HepG2 (cell line): ENCODE measurements around the gene GDA. TPM values are rescaled to one million over a fixed set of nuclear protein-coding genes. Genes with fewer than 3 reads are reported as not detected.

ENCODE experiments used
- ATAC-seq: fragments of 200-7000 bp; cut with Tn5 transposase; 3 replicates; pipeline ENCODE4 v1.9.1; 2020; ENCODE audit warnings: mild to moderate bottlenecking, moderate library complexity
- BruUV-seq: library from RNA; stranded (reverse); fragments of 400-500 nt; replicated peaks from 2 replicates; lab custom pipeline; 2021; lab: Mats Ljungman, UMichigan
- CTCF ChIA-PET: fragments of 300-600 bp; formaldehyde crosslinking; extraction: SDS; loops from one replicate; lab custom pipeline; 2021; ENCODE audit warnings: low total read pairs, inconsistent platforms, low intra/inter-chr PET ratio; lab: Yijun Ruan, JAX
- POLR2A ChIA-PET: fragments of 350-600 bp; sonication (Branson Sonifier 250); formaldehyde crosslinking; loops from one replicate; lab custom pipeline; 2020; ENCODE audit warnings: antibody characterized with exemption, inconsistent platforms; lab: Yijun Ruan, JAX
- DNase-seq: peaks from one replicate; pipeline ENCODE4 v3.0.0-alpha.2; 2015; ENCODE audit warnings: low spot score
- FAIRE-seq: peaks from 3 replicates; lab custom pipeline; 2011; peaks lifted over from hg19 to GRCh38; lab: Jason Lieb, UNC
- H2AFZ ChIP-seq: one replicate; pipeline ENCODE4 v1.6.1; 2011; ENCODE audit warnings: low read length, inconsistent platforms
- H3K27ac ChIP-seq: fragments of 300-600 bp; 3 replicates; pipeline ENCODE4 v1.8.0; 2011; ENCODE audit warnings: mixed run types, mild to moderate bottlenecking, mixed read lengths, low read length, inconsistent platforms; ENCODE audit not compliant: insufficient read depth; ENCODE audit errors: extremely low read length
- H3K27me3 ChIP-seq, 2 experiments: fragments of 200-600 bp in 1 of 2; 2 replicates in 1 of 2; 3 replicates in 1 of 2; pipeline versions ENCODE4 v1.6.0 to v1.8.0; 2011; ENCODE audit warnings: low read length in 2 of 2, mild to moderate bottlenecking in 2 of 2, moderate library complexity in 2 of 2, inconsistent platforms in 1 of 2; ENCODE audit not compliant: insufficient read depth in 2 of 2, control insufficient read depth in 1 of 2
- H3K36me3 ChIP-seq, 2 experiments: fragments of 200-600 bp in 1 of 2; replicated peaks in 1 of 2; 2 replicates in 1 of 2; 3 replicates in 1 of 2; pipeline versions ENCODE4 v1.5.1 to v1.8.0; 2011; ENCODE audit warnings: low read length in 2 of 2, inconsistent platforms in 1 of 2; ENCODE audit not compliant: insufficient read depth in 2 of 2, control insufficient read depth in 1 of 2
- H3K4me1 ChIP-seq: 2 replicates; pipeline ENCODE4 v1.5.1; 2012; ENCODE audit warnings: low read length, inconsistent platforms; ENCODE audit not compliant: insufficient read depth
- H3K4me2 ChIP-seq: 2 replicates; pipeline ENCODE4 v1.6.0; 2011; ENCODE audit warnings: low read depth, low read length, inconsistent platforms
- H3K4me3 ChIP-seq, 3 experiments: fragments of 200-600 bp in 1 of 3; sonication (generic), shearing (Covaris generic) in 1 of 3; replicated peaks in 1 of 3; 2 replicates each; pipeline ENCODE4 v1.5.1; 2011 to 2016; ENCODE audit warnings: low read length in 3 of 3, inconsistent platforms in 2 of 3, low read depth in 2 of 3, mild to moderate bottlenecking in 2 of 3, control low read depth in 1 of 3, mixed read lengths in 1 of 3; ENCODE audit not compliant: insufficient read depth in 1 of 3
- H3K79me2 ChIP-seq: one replicate; pipeline ENCODE4 v1.6.1; 2011; ENCODE audit warnings: low read length, inconsistent platforms; ENCODE audit not compliant: insufficient read depth
- H3K9ac ChIP-seq: 2 replicates; pipeline ENCODE4 v1.6.0; 2011; ENCODE audit warnings: mild to moderate bottlenecking, low read depth, low read length, inconsistent platforms; ENCODE audit not compliant: insufficient read depth
- H3K9me3 ChIP-seq: 2 replicates; pipeline ENCODE4 v1.5.1; 2012; ENCODE audit warnings: mild to moderate bottlenecking, low read length
- H4K20me1 ChIP-seq: 2 replicates; pipeline ENCODE4 v1.6.0; 2011; ENCODE audit warnings: inconsistent platforms, mild to moderate bottlenecking, low read length, moderate library complexity; ENCODE audit not compliant: insufficient read depth
- JDP2 ChIP-seq: sonication (generic); formaldehyde crosslinking; IDR thresholded peaks from 2 replicates; pipeline ENCODE4 v1.8.1; 2022; ENCODE audit warnings: missing genetic modification reagents, borderline replicate concordance
- TRAFD1 ChIP-seq: sonication (generic); formaldehyde crosslinking; IDR thresholded peaks from 2 replicates; pipeline ENCODE4 v1.5.1; 2020; ENCODE audit warnings: missing genetic modification reagents, mild to moderate bottlenecking, borderline replicate concordance
- USF2 ChIP-seq, 2 experiments: sonication (generic) in 1 of 2; formaldehyde crosslinking in 1 of 2; IDR thresholded peaks; 2 replicates each; pipeline versions ENCODE4 v1.5.1 to v1.6.1; 2011 to 2020; ENCODE audit warnings: borderline replicate concordance in 1 of 2, low read depth in 1 of 2, low read length in 1 of 2, mild to moderate bottlenecking in 1 of 2, missing genetic modification reagents in 1 of 2, moderate library complexity in 1 of 2
- ZNF34 ChIP-seq: sonication (generic); formaldehyde crosslinking; IDR thresholded peaks from 2 replicates; pipeline ENCODE4 v1.4.0; 2020; ENCODE audit warnings: mild to moderate bottlenecking, missing genetic modification reagents, borderline replicate concordance
- WGBS: methylation state at CpG from one replicate; pipeline ENCODE4 v1.1.6; 2017; ENCODE audit warnings: low lambda C conversion rate; 5-methylcytosine and 5-hydroxymethylcytosine counted together
- in situ Hi-C: cut with HindIII; loops from 2 replicates; pipeline ENCODE4 v1.10.0; 2017; ENCODE audit warnings: low pct_unique_long_range_greater_than_20kb; ENCODE audit not compliant: extremely low pct_ligation_motif_present
- intact Hi-C: fragments of 100-400 bp; cut with micrococcal nuclease; formaldehyde crosslinking; loops from one replicate; pipeline ENCODE4 v1.10.0; 2022; ENCODE audit not compliant: unreplicated experiment
- polyA plus RNA-seq, 8 experiments: library from polyadenylated mRNA; depleted of rRNA in 3 of 8; stranded (reverse) in 7 of 8; unstranded in 1 of 8; fragments of >200 nt; fragmentation: Illumina TruSeq in 4 of 8; extraction: Trizol in 4 of 8; gene quantifications; 2 replicates each; pipeline versions ENCODE4 v1.2.1 to v1.2.3, GENCODE V29; 2011 to 2016; ENCODE audit warnings: low read depth in 4 of 8, missing spikeins in 1 of 8, mixed read lengths in 1 of 8; ENCODE audit not compliant: insufficient read depth in 1 of 8
- total RNA-seq, 5 experiments: library from RNA; depleted of rRNA; stranded (reverse); fragments of >200 nt; fragmentation: Illumina TruSeq; extraction: Trizol; gene quantifications; 2 replicates each; pipeline ENCODE4 v1.2.3, GENCODE V29; 2016; ENCODE audit warnings: low read depth in 1 of 5

GDA gene
- total and polyA plus RNA-seq, 2 of the 13 experiments (the other 11 are each of a cell fraction or from before 2014, with no cell fraction given), result 0.15 to 0.99 TPM

- Histone ChIP-seq H3K9ac (no peak overlapping the region), H3K4me2 (no peak overlapping the region), H3K4me3 (no peak overlapping the region), H3K4me1 (peaks cover 9% of the 10 kb centered on the region), H3K79me2 (no peaks in the 10 kb centered on the region), H3K36me3 (no peaks in the 10 kb centered on the region), H3K27ac (no peak overlapping the region), H4K20me1 (no peaks in the 10 kb centered on the region), H3K27me3 (no peaks in the 10 kb centered on the region), H3K9me3 (no peaks in the 10 kb centered on the region), H2AFZ (no peak overlapping the region)
- ATAC-seq, result no peak
- no TSS peak for BruUV-seq
- WGBS, result 0% methylated on average over 2 of the region's 2 CpGs
- no peak for DNase-seq
- CTCF ChIA-PET, result no interaction called here
- in situ Hi-C loops, result no loop called here
- TF ChIP-seq JDP2 (CRISPR knock-in tag), result no peak
- no peak for TF ChIP-seq TRAFD1 (CRISPR knock-in tag)
- TF ChIP-seq ZNF34 (CRISPR knock-in tag), result no peak
- no peak for TF ChIP-seq USF2 (IDR thresholded peaks at IDR 0.05; ENCODE audit: low read depth, low read length)
- TF ChIP-seq USF2 (CRISPR knock-in tag; IDR thresholded peaks at IDR 0.05; ENCODE audit: borderline replicate concordance), result no peak
- FAIRE-seq, result no peak
- POLR2A ChIA-PET, result no interaction called here
- intact Hi-C loops, result no loop called here
Measured at GRCh38 chr9:72262063-72262462, 112.8 kb downstream of the GDA start.
